Bronchial epithelial cell (primary cell): ENCODE measurements around the gene AZIN2. TPM values are rescaled to one million over a fixed set of nuclear protein-coding genes. Genes with fewer than 3 reads are reported as not detected.

Source experiments
- DNase-seq: peaks from one replicate; pipeline ENCODE4 v3.0.0-alpha.2; 2010; ENCODE audit warnings: low read depth
- FAIRE-seq: peaks from 2 replicates; lab custom pipeline; 2011; peaks lifted over from hg19 to GRCh38; lab: Jason Lieb, UNC
- H3K27me3 ChIP-seq: 2 replicates; pipeline ENCODE4 v1.5.1; 2011; ENCODE audit warnings: low read length; ENCODE audit not compliant: control insufficient read depth, insufficient read depth
- H3K36me3 ChIP-seq: 2 replicates; pipeline ENCODE4 v1.5.1; 2011; ENCODE audit warnings: low read length; ENCODE audit not compliant: control insufficient read depth, insufficient read depth
- H3K4me3 ChIP-seq: 2 replicates; pipeline ENCODE4 v1.5.1; 2011; ENCODE audit warnings: mild to moderate bottlenecking, low read depth, low read length, control low read depth
- total RNA-seq: library from RNA; depleted of rRNA; stranded (reverse); fragments of >200 nt; gene quantifications from 2 replicates; pipeline ENCODE4 v1.2.1, GENCODE V29; 2014
- TF ChIP-seq, protein P1 (sequence below): IDR thresholded peaks from 2 replicates; pipeline ENCODE4 v1.5.1; 2011; ENCODE audit warnings: mild to moderate bottlenecking, moderate library complexity, low read length, control low read depth, inconsistent platforms; ENCODE audit not compliant: insufficient read depth, severe bottlenecking

The AZIN2 gene
- total RNA-seq, 1 donor from 2014 or later: 1.3 TPM

DNA sequence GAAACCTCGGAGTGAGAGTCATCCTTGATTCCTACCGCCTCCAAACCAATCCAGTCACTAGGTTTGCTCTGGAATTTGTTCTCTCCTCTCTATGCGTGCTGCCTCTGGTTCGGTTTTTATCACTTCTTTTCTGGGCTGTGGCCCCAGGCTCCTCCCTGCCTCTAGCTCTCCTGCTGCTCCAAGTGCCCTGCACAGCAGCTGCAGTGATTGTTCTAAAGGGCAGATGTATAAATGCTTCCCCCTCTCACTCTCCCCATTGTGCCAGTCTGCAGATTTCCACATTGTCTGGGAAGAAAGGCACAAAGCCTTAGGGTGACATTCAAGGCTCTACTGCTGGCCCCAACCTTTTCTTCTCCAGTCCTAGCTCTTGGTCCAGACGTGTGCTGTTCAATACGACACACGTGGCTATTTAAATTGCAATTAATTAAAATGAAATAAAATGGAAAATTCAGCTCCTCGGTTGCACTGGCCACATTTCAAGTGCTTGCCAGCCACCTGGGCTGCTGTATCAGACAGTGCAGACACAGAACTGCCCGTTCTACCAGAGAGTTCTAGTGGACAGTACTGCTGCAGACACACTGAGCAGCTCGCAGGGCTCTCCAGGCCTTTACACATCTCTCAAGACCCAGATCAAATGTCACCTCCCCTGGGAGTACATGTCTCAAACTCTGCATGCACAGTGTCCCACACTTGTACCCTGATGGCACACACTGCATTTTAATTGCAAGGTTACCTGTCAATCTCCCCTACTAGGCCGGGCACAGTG, 88.5 kb downstream of the AZIN2 start:
- TF ChIP-seq, protein P1, sequence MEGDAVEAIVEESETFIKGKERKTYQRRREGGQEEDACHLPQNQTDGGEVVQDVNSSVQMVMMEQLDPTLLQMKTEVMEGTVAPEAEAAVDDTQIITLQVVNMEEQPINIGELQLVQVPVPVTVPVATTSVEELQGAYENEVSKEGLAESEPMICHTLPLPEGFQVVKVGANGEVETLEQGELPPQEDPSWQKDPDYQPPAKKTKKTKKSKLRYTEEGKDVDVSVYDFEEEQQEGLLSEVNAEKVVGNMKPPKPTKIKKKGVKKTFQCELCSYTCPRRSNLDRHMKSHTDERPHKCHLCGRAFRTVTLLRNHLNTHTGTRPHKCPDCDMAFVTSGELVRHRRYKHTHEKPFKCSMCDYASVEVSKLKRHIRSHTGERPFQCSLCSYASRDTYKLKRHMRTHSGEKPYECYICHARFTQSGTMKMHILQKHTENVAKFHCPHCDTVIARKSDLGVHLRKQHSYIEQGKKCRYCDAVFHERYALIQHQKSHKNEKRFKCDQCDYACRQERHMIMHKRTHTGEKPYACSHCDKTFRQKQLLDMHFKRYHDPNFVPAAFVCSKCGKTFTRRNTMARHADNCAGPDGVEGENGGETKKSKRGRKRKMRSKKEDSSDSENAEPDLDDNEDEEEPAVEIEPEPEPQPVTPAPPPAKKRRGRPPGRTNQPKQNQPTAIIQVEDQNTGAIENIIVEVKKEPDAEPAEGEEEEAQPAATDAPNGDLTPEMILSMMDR: no peak
- Histone ChIP-seq H3K36me3 (peaks cover 1% of the 10 kb centered on the region), H3K4me3 (no peak overlapping the region), H3K27me3 (no peaks in the 10 kb centered on the region)
- DNase-seq (no peak), FAIRE-seq (no peak)

Other genes with a start within 250 kb of the AZIN2 start
- not detected in 2 replicates for gene FNDC5, start 210.2 kb upstream of the AZIN2 start, total RNA-seq
- gene HPCA, start 194.7 kb upstream of the AZIN2 start, total RNA-seq: not detected in 2 replicates
- gene TMEM54, start 179.8 kb upstream of the AZIN2 start, total RNA-seq: 112 and 167 TPM in 2 replicates
- gene RNF19B, start 116.3 kb upstream of the AZIN2 start, total RNA-seq: 19.2 and 32.6 TPM in 2 replicates
- 81.9 and 173 TPM in 2 replicates for gene AK2, start 44.3 kb upstream of the AZIN2 start, total RNA-seq
- gene TRIM62, start 100.9 kb downstream of the AZIN2 start, total RNA-seq: 0.79 and 2.0 TPM in 2 replicates
- gene ZNF362, start 175.3 kb downstream of the AZIN2 start, total RNA-seq: 0.51 and 1.1 TPM in 2 replicates
- gene A3GALT2, start 239.9 kb downstream of the AZIN2 start, total RNA-seq: not detected in 2 replicates